SK-N-SH treated with all-trans-retinoic acid at 6 μM for 48 hours (cell line): ENCODE results near the gene RNASE1.

Source experiments
- ATAC-seq: fragments of 200-7000 bp; cut with Tn5 transposase; 3 replicates; pipeline ENCODE4 v1.9.1; 2020; ENCODE audit warnings: mild to moderate bottlenecking, moderate library complexity
- ARNTL ChIP-seq: fragments of 450-650 bp; formaldehyde crosslinking; IDR thresholded peaks from 2 replicates; pipeline ENCODE4 v1.5.0; 2020; ENCODE audit warnings: low read depth, mild to moderate bottlenecking, moderate library complexity, borderline replicate concordance
- CREB5 ChIP-seq: fragments of 250-450 bp; sonication (Bioruptor Pico); IDR thresholded peaks from 2 replicates; pipeline ENCODE4 v1.5.1; 2020; ENCODE audit warnings: low read depth, mild to moderate bottlenecking, moderate library complexity
- CSDC2 ChIP-seq: fragments of 250-450 bp; sonication (Bioruptor Pico); IDR thresholded peaks from 2 replicates; pipeline ENCODE4 v1.5.0; 2020; ENCODE audit warnings: mild to moderate bottlenecking, moderate library complexity
- ESRRG ChIP-seq: fragments of 250-450 bp; sonication (Bioruptor Pico); IDR thresholded peaks from 2 replicates; pipeline ENCODE4 v1.6.1; 2021; ENCODE audit warnings: mild to moderate bottlenecking
- GLIS3 ChIP-seq: fragments of 250-450 bp; sonication (Bioruptor Pico); IDR thresholded peaks from 2 replicates; pipeline ENCODE4 v1.5.0; 2020; ENCODE audit warnings: mild to moderate bottlenecking, moderate library complexity
- ISL1 ChIP-seq: fragments of 250-450 bp; sonication (Bioruptor Pico); IDR thresholded peaks from 2 replicates; pipeline ENCODE4 v2.1.2; 2022; ENCODE audit warnings: mild to moderate bottlenecking, moderate library complexity
- OSR1 ChIP-seq: fragments of 250-450 bp; sonication (Bioruptor Pico); IDR thresholded peaks from 2 replicates; pipeline ENCODE4 v1.8.0; 2022; ENCODE audit warnings: moderate library complexity, mild to moderate bottlenecking, inconsistent platforms
- PATZ1 ChIP-seq: fragments of 250-450 bp; sonication (Bioruptor Pico); IDR thresholded peaks from 2 replicates; pipeline ENCODE4 v1.8.0; 2020; ENCODE audit warnings: mild to moderate bottlenecking, moderate library complexity, borderline replicate concordance
- POU6F1 ChIP-seq: fragments of 250-450 bp; sonication (Bioruptor Pico); IDR thresholded peaks from 2 replicates; pipeline ENCODE4 v1.8.0; 2021; ENCODE audit warnings: low read depth, mild to moderate bottlenecking, moderate library complexity, borderline replicate concordance
- PPARA ChIP-seq: fragments of 250-450 bp; sonication (Bioruptor Pico); IDR thresholded peaks from 2 replicates; pipeline ENCODE4 v1.5.0; 2020; ENCODE audit warnings: mild to moderate bottlenecking, borderline replicate concordance
- RARB ChIP-seq: fragments of 250-450 bp; sonication (Bioruptor Pico); IDR thresholded peaks from 2 replicates; pipeline ENCODE4 v1.8.0; 2021; ENCODE audit warnings: mild to moderate bottlenecking, moderate library complexity
- SNAI2 ChIP-seq: fragments of 250-450 bp; sonication (Bioruptor Pico); IDR thresholded peaks from 2 replicates; pipeline ENCODE4 v1.5.0; 2020; ENCODE audit warnings: mild to moderate bottlenecking, moderate library complexity
- TCF4 ChIP-seq: fragments of 250-450 bp; sonication (Bioruptor Pico); IDR thresholded peaks from 2 replicates; pipeline ENCODE4 v1.8.0; 2021; ENCODE audit warnings: mild to moderate bottlenecking, moderate library complexity, borderline replicate concordance
- TOX ChIP-seq: fragments of 250-450 bp; sonication (Bioruptor Pico); IDR thresholded peaks from 2 replicates; pipeline ENCODE4 v1.8.0; 2021; ENCODE audit warnings: mild to moderate bottlenecking, moderate library complexity, borderline replicate concordance
- TSHZ2 ChIP-seq: fragments of 250-450 bp; sonication (Bioruptor Pico); IDR thresholded peaks from 2 replicates; pipeline ENCODE4 v1.5.0; 2020; ENCODE audit warnings: mild to moderate bottlenecking, moderate library complexity
- ZC3H10 ChIP-seq: fragments of 250-450 bp; sonication (Bioruptor Pico); IDR thresholded peaks from 2 replicates; pipeline ENCODE4 v1.5.1; 2021; ENCODE audit warnings: mild to moderate bottlenecking, moderate library complexity
- ZFP3 ChIP-seq: fragments of 250-450 bp; sonication (Bioruptor Pico); IDR thresholded peaks from 2 replicates; pipeline ENCODE4 v1.5.0; 2020; ENCODE audit warnings: mild to moderate bottlenecking, moderate library complexity
- ZFP30 ChIP-seq: fragments of 450-650 bp; formaldehyde crosslinking; IDR thresholded peaks from 2 replicates; pipeline ENCODE4 v1.5.0; 2022; ENCODE audit warnings: mild to moderate bottlenecking, moderate library complexity
- ZNF565 ChIP-seq: fragments of 450-650 bp; formaldehyde crosslinking; conservative IDR thresholded peaks from 2 replicates; pipeline ENCODE4 v1.5.0; 2020; ENCODE audit warnings: low read depth, mild to moderate bottlenecking, moderate library complexity
- ZNF70 ChIP-seq: fragments of 450-650 bp; formaldehyde crosslinking; IDR thresholded peaks from 2 replicates; pipeline ENCODE4 v1.5.0; 2020; ENCODE audit warnings: mild to moderate bottlenecking, moderate library complexity
- ZNF8 ChIP-seq: fragments of 450-650 bp; formaldehyde crosslinking; IDR thresholded peaks from 2 replicates; pipeline ENCODE4 v1.5.0; 2020; ENCODE audit warnings: mild to moderate bottlenecking, moderate library complexity

Gene RNASE1

GRCh38 chr14:20807304-20808161, 4.9 kb upstream of the RNASE1 start:
- no peak for TF ChIP-seq ZC3H10
- TF ChIP-seq, all 23 proteins: peak for 0
- ATAC-seq = no peak

GRCh38 chr14:20805485-20805884, 2.8 kb upstream of the RNASE1 start:
- ATAC-seq = no peak
- TF ChIP-seq ARNTL (CRISPR knock-in tag) (no peak), ZNF70 (no peak), TOX (CRISPR knock-in tag) (no peak), ZNF565 (CRISPR knock-in tag) (no peak), TCF4 (CRISPR knock-in tag) (no peak), RARB (CRISPR knock-in tag) (no peak)

- no peak for ATAC-seq
- TF ChIP-seq RARB (CRISPR knock-in tag) = no peak
- no peak for TF ChIP-seq CSDC2 (CRISPR knock-in tag)
- no peak for TF ChIP-seq TOX (CRISPR knock-in tag)
- no peak for TF ChIP-seq ESRRG (CRISPR knock-in tag)
- no peak for TF ChIP-seq ZNF8 (CRISPR knock-in tag)
- no peak for TF ChIP-seq ZNF565 (CRISPR knock-in tag)
- TF ChIP-seq ZFP3 (CRISPR knock-in tag) = no peak
- TF ChIP-seq OSR1 (CRISPR knock-in tag) = no peak
- TF ChIP-seq PATZ1 (CRISPR knock-in tag) = no peak
- no peak for TF ChIP-seq ZNF70
- no peak for TF ChIP-seq PPARA (CRISPR knock-in tag)
- no peak for TF ChIP-seq ZFP30 (CRISPR knock-in tag)
- no peak for TF ChIP-seq ARNTL (CRISPR knock-in tag)
- no peak for TF ChIP-seq POU6F1 (CRISPR knock-in tag)
Observed at GRCh38 chr14:20803223-20803622, 579 bp upstream of the RNASE1 start.

GRCh38 chr14:20801726-20802125, 918 bp downstream of the RNASE1 start:
- TF ChIP-seq ZC3H10 (no peak), POU6F1 (CRISPR knock-in tag) (no peak), PATZ1 (CRISPR knock-in tag) (no peak), GLIS3 (CRISPR knock-in tag) (no peak), ZNF565 (CRISPR knock-in tag) (no peak), CREB5 (CRISPR knock-in tag) (no peak), ISL1 (CRISPR knock-in tag) (no peak), TSHZ2 (no peak), TOX (CRISPR knock-in tag) (no peak), ZFP30 (CRISPR knock-in tag) (no peak), RARB (CRISPR knock-in tag) (no peak), SNAI2 (CRISPR knock-in tag) (no peak), ZNF70 (no peak), ZNF8 (CRISPR knock-in tag) (no peak), ESRRG (CRISPR knock-in tag) (no peak), TCF4 (CRISPR knock-in tag) (no peak), OSR1 (CRISPR knock-in tag) (no peak), CSDC2 (CRISPR knock-in tag) (no peak)
- no peak for ATAC-seq
